Neural progenitor cell (in vitro differentiated cells): ENCODE results near the gene SERGEF.

ENCODE experiments used
- EZH2 ChIP-seq: fragments of 200-600 bp; sonication (generic); IDR thresholded peaks from 2 replicates; pipeline ENCODE4 v1.6.1; 2017; ENCODE audit warnings: antibody characterized with exemption, mild to moderate bottlenecking, moderate library complexity
- TF ChIP-seq, protein P1 (sequence below): fragments of 200-600 bp; sonication (generic); IDR thresholded peaks from 2 replicates; pipeline ENCODE4 v1.5.1; 2017; ENCODE audit warnings: antibody characterized with exemption, mild to moderate bottlenecking

DNA sequence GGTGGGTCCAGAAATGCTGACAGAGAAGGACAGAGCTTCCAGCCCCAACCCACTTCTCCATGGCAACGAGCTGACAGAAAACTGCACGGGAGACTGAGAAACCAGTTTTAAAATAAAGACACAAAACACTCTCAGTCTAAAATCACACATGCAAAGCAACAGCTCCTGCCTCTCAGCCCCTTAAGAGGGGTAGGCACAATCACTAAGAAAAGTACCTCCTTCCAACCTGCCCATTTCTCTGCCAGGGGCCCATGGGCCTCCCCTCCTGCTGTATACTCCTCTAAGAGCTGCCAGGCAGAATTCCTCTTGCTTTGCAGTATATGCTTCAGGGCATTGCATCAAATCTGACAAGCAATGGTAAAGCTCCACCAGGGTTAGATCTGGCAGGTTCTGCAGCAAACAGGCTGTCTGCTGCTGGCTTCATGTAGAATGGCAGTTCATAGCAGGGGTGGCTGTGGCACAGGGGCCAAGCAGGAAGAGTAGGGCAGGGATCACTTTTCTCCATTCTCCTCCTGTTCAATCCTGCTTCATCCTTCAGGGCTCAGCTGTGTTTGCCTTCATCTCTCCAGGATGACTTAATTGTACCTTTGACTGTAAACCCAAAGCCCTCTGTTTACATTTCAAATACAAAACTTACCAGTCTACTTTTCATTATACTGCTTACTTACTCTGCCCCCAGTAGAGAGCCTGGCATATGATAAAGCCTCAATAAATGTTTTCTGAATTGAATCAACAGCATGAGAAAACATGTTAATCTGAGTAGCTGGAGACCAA is 200.6 kb downstream of the SERGEF start:
- TF ChIP-seq, protein P1, sequence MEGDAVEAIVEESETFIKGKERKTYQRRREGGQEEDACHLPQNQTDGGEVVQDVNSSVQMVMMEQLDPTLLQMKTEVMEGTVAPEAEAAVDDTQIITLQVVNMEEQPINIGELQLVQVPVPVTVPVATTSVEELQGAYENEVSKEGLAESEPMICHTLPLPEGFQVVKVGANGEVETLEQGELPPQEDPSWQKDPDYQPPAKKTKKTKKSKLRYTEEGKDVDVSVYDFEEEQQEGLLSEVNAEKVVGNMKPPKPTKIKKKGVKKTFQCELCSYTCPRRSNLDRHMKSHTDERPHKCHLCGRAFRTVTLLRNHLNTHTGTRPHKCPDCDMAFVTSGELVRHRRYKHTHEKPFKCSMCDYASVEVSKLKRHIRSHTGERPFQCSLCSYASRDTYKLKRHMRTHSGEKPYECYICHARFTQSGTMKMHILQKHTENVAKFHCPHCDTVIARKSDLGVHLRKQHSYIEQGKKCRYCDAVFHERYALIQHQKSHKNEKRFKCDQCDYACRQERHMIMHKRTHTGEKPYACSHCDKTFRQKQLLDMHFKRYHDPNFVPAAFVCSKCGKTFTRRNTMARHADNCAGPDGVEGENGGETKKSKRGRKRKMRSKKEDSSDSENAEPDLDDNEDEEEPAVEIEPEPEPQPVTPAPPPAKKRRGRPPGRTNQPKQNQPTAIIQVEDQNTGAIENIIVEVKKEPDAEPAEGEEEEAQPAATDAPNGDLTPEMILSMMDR, result no peak
- no peak for TF ChIP-seq EZH2
